Gastroesophageal sphincter (tissue), 3 donors: ENCODE data around the gene CHST10.

ENCODE experiments used
- CTCF ChIP-seq, 4 experiments: fragments of 200-600 bp in 2 of 4; fragments of 450-650 bp in 2 of 4; sonication (generic) in 1 of 4; IDR thresholded peaks; one replicate each; pipeline ENCODE4 v1.5.1; 2017 to 2019; ENCODE audit warnings: antibody characterized with exemption in 4 of 4, mild to moderate bottlenecking in 2 of 4, moderate library complexity in 2 of 4
- EP300 ChIP-seq: sonication (generic); formaldehyde crosslinking; IDR thresholded peaks from one replicate; pipeline ENCODE4 v1.6.1; 2017; ENCODE audit warnings: antibody characterized with exemption, mild to moderate bottlenecking
- POLR2A ChIP-seq, 2 donors: fragments of 450-650 bp; IDR thresholded peaks; one replicate each; pipeline ENCODE4 v1.6.1; 2017; ENCODE audit warnings: antibody characterized with exemption in 2 of 2, mild to moderate bottlenecking in 2 of 2, moderate library complexity in 1 of 2

GRCh38 chr2:100367163-100367562 lies 50.3 kb downstream of the CHST10 start:
- no peak for TF ChIP-seq CTCF (IDR thresholded peaks at IDR 0.05)
- no peak for TF ChIP-seq EP300
- no peak for TF ChIP-seq POLR2A (IDR thresholded peaks at IDR 0.05)
